HG03575 (cell line): ENCODE measurements around the gene ESRP2.

Experiments
- ATAC-seq: cut with Tn5 transposase; IDR thresholded peaks from one replicate; pipeline ENCODE4 v1.9.1; 2021; ENCODE audit not compliant: unreplicated experiment, insufficient number of reproducible peaks, low FRiP score; ENCODE audit errors: extremely low read depth

ESRP2 gene

DNA sequence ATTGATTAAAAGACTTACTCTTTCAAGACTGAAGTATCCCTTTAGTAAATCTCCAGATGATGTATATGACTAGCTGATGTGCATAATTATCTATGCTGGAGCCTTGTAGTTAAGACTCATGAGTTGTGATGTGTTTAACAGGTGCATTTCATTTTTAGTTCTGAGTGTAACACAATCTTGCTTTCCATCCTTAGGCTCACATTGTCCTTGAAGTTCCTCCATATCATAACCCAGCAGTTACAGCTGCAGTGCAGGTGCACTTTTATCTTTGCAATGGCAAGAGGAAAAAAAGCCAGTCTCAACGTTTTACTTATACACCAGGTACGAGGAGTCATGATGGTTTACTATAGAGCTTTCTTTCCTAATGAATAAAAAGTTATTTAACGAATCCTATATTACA, 52.9 kb downstream of the ESRP2 start:
- ATAC-seq: no peak

DNA sequence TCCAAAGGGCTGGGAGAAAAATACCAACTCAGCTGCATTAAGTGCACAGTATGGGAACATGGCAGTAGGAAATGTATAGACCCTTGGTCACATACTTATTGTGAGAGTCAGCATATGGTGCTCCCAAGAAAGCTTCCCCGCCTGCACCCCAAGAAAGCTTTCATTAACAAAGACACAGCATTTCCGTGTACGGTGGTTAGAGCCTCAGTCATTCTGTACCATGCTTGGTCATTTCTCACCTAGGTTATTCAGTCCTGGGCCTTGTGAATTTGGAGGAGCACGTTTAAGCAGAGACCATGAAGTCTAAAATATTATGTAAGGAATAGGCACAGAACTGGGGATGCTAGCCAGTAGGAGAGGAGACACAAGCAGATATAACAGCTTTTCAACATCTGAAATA, 56.1 kb downstream of the ESRP2 start:
- ATAC-seq: no peak

DNA sequence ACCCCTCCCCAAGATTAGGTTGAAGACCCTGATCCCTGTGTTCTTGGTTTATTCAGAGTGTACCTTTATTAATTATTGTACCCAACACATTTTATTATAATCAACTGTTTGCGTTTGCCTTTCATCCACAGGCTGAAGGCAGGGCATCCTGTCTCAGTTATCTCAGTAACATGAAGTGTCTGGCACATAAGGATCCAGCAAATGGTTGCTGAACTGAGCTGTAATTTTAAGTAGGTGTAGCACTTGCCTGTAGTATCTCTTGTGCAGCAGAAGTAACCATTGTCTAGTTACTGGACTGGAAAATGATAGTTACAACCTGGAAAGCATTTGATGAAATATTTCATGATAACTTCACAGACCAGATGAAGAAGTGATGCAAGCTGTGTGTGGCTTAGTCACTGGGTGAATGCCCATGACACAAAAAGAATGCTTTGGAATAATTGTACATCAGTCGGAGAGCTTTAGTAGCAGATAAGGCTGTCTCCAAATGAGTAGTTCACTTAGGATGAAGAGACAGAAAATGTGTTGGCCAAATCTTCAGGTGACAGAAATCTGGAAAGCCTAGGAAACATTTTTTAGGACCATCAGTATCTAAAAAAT, 56.6 kb downstream of the ESRP2 start:
- ATAC-seq: no peak
